HCT116 (cell line): Measurements from ENCODE around the gene LRFN4. TPM values are rescaled to one million over a fixed set of nuclear protein-coding genes. Genes with fewer than 3 reads are reported as not detected.
A peak's percentile ranks its signal among the peaks of the same experiment; 100 is the strongest.

ENCODE experiments used
- ATAC-seq: fragments of 200-7000 bp; cut with Tn5 transposase; 2 replicates; pipeline ENCODE4 v1.9.1; 2020; ENCODE audit warnings: mild to moderate bottlenecking, moderate library complexity
- BruUV-seq: library from RNA; stranded (reverse); fragments of 400-500 nt; replicated peaks from 2 replicates; lab custom pipeline; 2021; lab: Mats Ljungman, UMichigan
- CTCF ChIA-PET: fragments of 300-600 bp; sonication (Branson Sonifier 250); formaldehyde crosslinking; loops from one replicate; lab custom pipeline; 2021; ENCODE audit warnings: antibody characterized with exemption; lab: Charles Lee
- POLR2A ChIA-PET: fragments of 300-600, 350-600 bp; sonication (Branson Sonifier 250); formaldehyde crosslinking; loops from one replicate; lab custom pipeline; 2021; ENCODE audit warnings: antibody characterized with exemption; lab: Charles Lee
- RAD21 ChIA-PET, 2 experiments: fragments of 300-600 bp; sonication (Branson Sonifier 250); formaldehyde crosslinking; loops; one replicate each; lab custom pipeline; 2023; ENCODE audit warnings: low total read pairs in 2 of 2; ENCODE audit not compliant: uncharacterized antibody in 2 of 2, unreplicated experiment in 2 of 2, low non-redundant PET in 1 of 2; lab: Charles Lee
- DNase-seq: peaks from one replicate; pipeline ENCODE4 v3.0.0-alpha.2; 2010; ENCODE audit warnings: low read depth, low spot score
- H2AFZ ChIP-seq: fragments of 200-600 bp; shearing (Covaris generic), sonication (generic); 2 replicates; pipeline ENCODE4 v1.6.1; 2017; ENCODE audit warnings: low read depth, mixed run types, mixed read lengths, antibody characterized with exemption, low read length; ENCODE audit not compliant: poor library complexity, severe bottlenecking
- H3K27ac ChIP-seq: 2 replicates; pipeline ENCODE4 v1.5.1; 2012; ENCODE audit warnings: low read depth, low read length
- H3K27me3 ChIP-seq: fragments of 200-600 bp; sonication (generic); 2 replicates; pipeline ENCODE4 v1.6.1; 2016; ENCODE audit warnings: mixed run types, low read length, mixed read lengths; ENCODE audit not compliant: insufficient read depth
- H3K36me3 ChIP-seq, 2 experiments: fragments of 200-500 bp in 1 of 2; fragments of 200-600 bp in 1 of 2; sonication (Bioruptor generic) in 1 of 2; sonication (generic) in 1 of 2; 2 replicates each; pipeline versions ENCODE4 v1.5.1 to v1.6.1; 2014 to 2016; ENCODE audit warnings: low read length in 2 of 2, inconsistent platforms in 1 of 2, mixed read lengths in 1 of 2, mixed run types in 1 of 2; ENCODE audit not compliant: insufficient read depth in 2 of 2, control insufficient read depth in 1 of 2
- H3K4me1 ChIP-seq, 2 experiments: fragments of 200-600 bp in 1 of 2; sonication (generic) in 1 of 2; 2 replicates each; pipeline versions ENCODE4 v1.5.1 to v1.6.1; 2012 to 2017; ENCODE audit warnings: low read length in 2 of 2, inconsistent platforms in 1 of 2, mild to moderate bottlenecking in 1 of 2, mixed read lengths in 1 of 2, mixed run types in 1 of 2, moderate library complexity in 1 of 2; ENCODE audit not compliant: insufficient read depth in 2 of 2, control insufficient read depth in 1 of 2
- H3K4me2 ChIP-seq: fragments of 200-600 bp; sonication (generic); 2 replicates; pipeline ENCODE4 v1.6.1; 2017; ENCODE audit warnings: mixed run types, low read length, mixed read lengths
- H3K4me3 ChIP-seq, 2 experiments: fragments of 200-600 bp in 1 of 2; sonication (generic) in 1 of 2; replicated peaks in 1 of 2; 2 replicates each; pipeline ENCODE4 v1.5.1; 2011 to 2016; ENCODE audit warnings: low read length in 2 of 2, control low read depth in 1 of 2, low read depth in 1 of 2, mild to moderate bottlenecking in 1 of 2, mixed read lengths in 1 of 2, mixed run types in 1 of 2
- H3K79me2 ChIP-seq: fragments of 200-600 bp; sonication (generic); 2 replicates; pipeline ENCODE4 v1.6.1; 2017; ENCODE audit warnings: mild to moderate bottlenecking, mixed run types, low read length, moderate library complexity, mixed read lengths; ENCODE audit not compliant: insufficient read depth
- H3K9ac ChIP-seq: fragments of 200-600 bp; sonication (generic); 2 replicates; pipeline ENCODE4 v1.6.1; 2016; ENCODE audit warnings: low read length, mixed read lengths
- H3K9me2 ChIP-seq: fragments of 200-600 bp; sonication (generic), shearing (Covaris generic); 2 replicates; pipeline ENCODE4 v1.6.1; 2017; ENCODE audit warnings: mixed run types, mild to moderate bottlenecking, moderate library complexity; ENCODE audit not compliant: insufficient read depth
- H3K9me3 ChIP-seq, 2 experiments: fragments of 200-500 bp in 1 of 2; fragments of 200-600 bp in 1 of 2; sonication (Bioruptor generic) in 1 of 2; sonication (generic) in 1 of 2; 2 replicates each; pipeline ENCODE4 v1.6.1; 2014 to 2017; ENCODE audit warnings: low read length in 2 of 2, mixed read lengths in 2 of 2, inconsistent platforms in 1 of 2, low read depth in 1 of 2, mild to moderate bottlenecking in 1 of 2, mixed run types in 1 of 2, moderate library complexity in 1 of 2; ENCODE audit not compliant: control insufficient read depth in 1 of 2, insufficient read depth in 1 of 2
- H4K20me1 ChIP-seq: fragments of 200-600 bp; sonication (generic), shearing (Covaris generic); 2 replicates; pipeline ENCODE4 v1.6.1; 2017; ENCODE audit warnings: mixed run types, mild to moderate bottlenecking, moderate library complexity; ENCODE audit not compliant: insufficient read depth
- CEBPB ChIP-seq: IDR thresholded peaks from 2 replicates; pipeline ENCODE4 v1.6.1; 2012; ENCODE audit warnings: low read depth
- EGR1 ChIP-seq: IDR thresholded peaks from 2 replicates; pipeline ENCODE4 v1.6.1; 2012; ENCODE audit warnings: low read depth
- ELF1 ChIP-seq: IDR thresholded peaks from 2 replicates; pipeline ENCODE4 v1.6.1; 2012; ENCODE audit warnings: low read depth, borderline replicate concordance
- EZH2 ChIP-seq: fragments of 200-600 bp; sonication (generic); IDR thresholded peaks from 2 replicates; pipeline ENCODE4 v1.6.1; 2017; ENCODE audit warnings: antibody characterized with exemption, mixed run types
- EZH2phosphoT487 ChIP-seq: fragments of 200-600 bp; IDR thresholded peaks from 2 replicates; pipeline ENCODE4 v1.6.1; 2018; ENCODE audit warnings: antibody characterized with exemption, borderline replicate concordance
- FOSL1 ChIP-seq: IDR thresholded peaks from 2 replicates; pipeline ENCODE4 v1.6.1; 2012; ENCODE audit warnings: low read depth
- JUND ChIP-seq: IDR thresholded peaks from 2 replicates; pipeline ENCODE4 v1.6.1; 2012
- POLR2AphosphoS5 ChIP-seq: IDR thresholded peaks from 2 replicates; pipeline ENCODE4 v1.6.1; 2011; ENCODE audit warnings: mild to moderate bottlenecking, low read depth, low read length, moderate library complexity
- SIN3A ChIP-seq: IDR thresholded peaks from 2 replicates; pipeline ENCODE4 v1.6.1; 2012; ENCODE audit warnings: low read depth
- SRF ChIP-seq: IDR thresholded peaks from 2 replicates; pipeline ENCODE4 v1.6.1; 2012; ENCODE audit warnings: low read depth
- TCF7L2 ChIP-seq: IDR thresholded peaks from 2 replicates; pipeline ENCODE4 v1.7.0; 2011; ENCODE audit warnings: borderline replicate concordance, inconsistent platforms; ENCODE audit not compliant: insufficient read depth, insufficient read length; ENCODE audit errors: extremely low read depth
- YY1 ChIP-seq: IDR thresholded peaks from 2 replicates; pipeline ENCODE4 v1.6.1; 2011; ENCODE audit warnings: low read length, low read depth, moderate library complexity, mild to moderate bottlenecking; ENCODE audit not compliant: insufficient replicate concordance; ENCODE audit errors: extremely low read depth
- ZFX ChIP-seq: fragments of 450-650 bp; IDR thresholded peaks from 2 replicates; pipeline ENCODE4 v1.6.1; 2017
- ZNF274 ChIP-seq: fragments of 200-500 bp; sonication (Bioruptor generic); IDR thresholded peaks from 2 replicates; pipeline ENCODE4 v1.6.1; 2014; ENCODE audit warnings: mild to moderate bottlenecking, low read depth, low read length, inconsistent platforms
- intact Hi-C: fragments of 100-400 bp; cut with micrococcal nuclease; formaldehyde crosslinking; loops from 2 replicates; pipeline ENCODE4 v1.10.0; 2022
- total RNA-seq: library from RNA; stranded (reverse); gene quantifications from one replicate; pipeline ENCODE4 v1.2.1, GENCODE V29; 2021; ENCODE audit not compliant: unreplicated experiment
- TF ChIP-seq, protein P1 (sequence below), 3 experiments: fragments of 200-600 bp in 1 of 3; sonication (generic) in 1 of 3; IDR thresholded peaks in 2 of 3; conservative IDR thresholded peaks in 1 of 3; 2 replicates each; pipeline ENCODE4 v1.5.1; 2012 to 2017; ENCODE audit warnings: low read depth in 2 of 3, low read length in 2 of 3, antibody characterized with exemption in 1 of 3, borderline replicate concordance in 1 of 3, control low read depth in 1 of 3, mild to moderate bottlenecking in 1 of 3, mixed read lengths in 1 of 3, mixed run types in 1 of 3, moderate library complexity in 1 of 3; ENCODE audit not compliant: insufficient read depth in 1 of 3
- TF ChIP-seq, protein P2 (sequence below): IDR thresholded peaks from 2 replicates; pipeline ENCODE4 v1.6.1; 2011; ENCODE audit warnings: mild to moderate bottlenecking, low read length, moderate library complexity; ENCODE audit not compliant: insufficient replicate concordance; ENCODE audit errors: extremely low read depth
- TF ChIP-seq, protein P3 (sequence below): IDR thresholded peaks from 2 replicates; pipeline ENCODE4 v1.6.1; 2012; ENCODE audit warnings: low read depth
- TF ChIP-seq, protein P4 (sequence below): IDR thresholded peaks from 2 replicates; pipeline ENCODE4 v1.6.1; 2012

LRFN4 gene
- total RNA-seq, 1 experiment from 2014 or later, result 55.4 TPM

DNA sequence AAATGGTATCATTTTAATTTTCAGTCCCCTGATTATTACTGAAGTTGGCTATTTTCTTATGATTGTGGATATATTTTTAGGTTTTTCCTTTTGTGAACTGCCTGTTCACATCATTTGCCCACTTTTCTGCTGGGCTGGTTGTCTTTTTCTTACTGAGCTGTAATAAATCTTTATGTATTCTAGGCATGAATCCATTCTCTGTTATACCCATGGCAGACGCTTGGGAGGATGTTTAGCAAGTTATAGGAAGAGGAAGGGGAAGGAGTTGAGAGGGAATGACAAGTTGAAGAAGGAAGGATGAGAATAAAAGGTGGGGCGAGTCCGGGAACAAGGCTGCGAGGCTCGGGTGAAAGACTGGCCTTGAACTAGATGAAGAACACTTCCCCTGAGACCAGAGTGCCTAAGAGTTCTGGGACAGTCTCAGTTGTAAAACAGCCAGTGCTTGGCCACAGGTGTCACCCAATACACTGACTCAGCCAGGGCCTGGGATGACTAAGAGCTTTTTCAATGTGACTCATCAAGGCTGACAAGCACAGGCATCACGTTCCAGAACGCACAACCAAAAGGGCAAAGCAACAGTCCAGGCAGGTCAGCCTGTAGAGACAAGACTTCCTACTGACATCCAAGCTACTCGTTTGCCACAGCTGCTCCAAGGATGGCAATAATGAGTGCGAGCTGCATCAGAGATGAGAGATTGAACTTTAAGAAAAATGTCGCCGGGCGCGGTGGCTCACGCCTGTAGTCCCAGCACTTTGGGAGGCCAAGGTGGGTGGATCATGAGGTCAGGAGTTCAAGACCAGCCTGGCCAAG, 35.2 kb downstream of the LRFN4 start:
- Histone ChIP-seq H3K9ac (peak overlapping the region; percentile 47), H4K20me1 (no peaks in the 10 kb centered on the region), H3K4me2 (peak overlapping the region; percentile 67), H3K36me3 (no peaks in the 10 kb centered on the region), H3K4me1 (peaks cover 39 to 62% of the 10 kb centered on the region in 2 experiments), H3K79me2 (no peaks in the 10 kb centered on the region), H2AFZ (no peak overlapping the region), H3K4me3 (peak overlapping the region in 1 of 2 experiments; percentile 32; a peak in 2 of 4 replicates), H3K27ac (peak overlapping the region; percentile 64), H3K27me3 (no peaks in the 10 kb centered on the region), H3K9me3 (no peaks in the 10 kb centered on the region), H3K9me2 (no peaks in the 10 kb centered on the region)
- ChIA-PET RAD21 (no interaction called here), CTCF (interaction anchor here (1.1 to 1.5 kb wide), 2 partner anchors 10 to 164 kb away, joined by 3 to 17 read pairs; no protein-coding TSS in a partner anchor), POLR2A (interaction anchor here (1.0 to 1.8 kb wide), 3 partner anchors 9 to 65 kb away, joined by 3 to 7 read pairs (median 4); no protein-coding TSS in a partner anchor)
- DNase-seq, result peak; percentile 96
- ATAC-seq, result peak; percentile 97
- BruUV-seq, result TSS peak; percentile 69
- intact Hi-C loops, result loop anchor here (5.0 kb wide), 1 partner anchor 80 kb away; no protein-coding TSS in a partner anchor
- TF ChIP-seq ELF1 (no peak), YY1 (peak; percentile 63), EZH2 (no peak), SIN3A (no peak), ZFX (no peak), ZNF274 (no peak), POLR2AphosphoS5 (peak; percentile 81), FOSL1 (no peak), CEBPB (no peak), TCF7L2 (peak; percentile 23), JUND (no peak), EZH2phosphoT487 (no peak), EGR1 (no peak), SRF (no peak)
- TF ChIP-seq, protein P1, sequence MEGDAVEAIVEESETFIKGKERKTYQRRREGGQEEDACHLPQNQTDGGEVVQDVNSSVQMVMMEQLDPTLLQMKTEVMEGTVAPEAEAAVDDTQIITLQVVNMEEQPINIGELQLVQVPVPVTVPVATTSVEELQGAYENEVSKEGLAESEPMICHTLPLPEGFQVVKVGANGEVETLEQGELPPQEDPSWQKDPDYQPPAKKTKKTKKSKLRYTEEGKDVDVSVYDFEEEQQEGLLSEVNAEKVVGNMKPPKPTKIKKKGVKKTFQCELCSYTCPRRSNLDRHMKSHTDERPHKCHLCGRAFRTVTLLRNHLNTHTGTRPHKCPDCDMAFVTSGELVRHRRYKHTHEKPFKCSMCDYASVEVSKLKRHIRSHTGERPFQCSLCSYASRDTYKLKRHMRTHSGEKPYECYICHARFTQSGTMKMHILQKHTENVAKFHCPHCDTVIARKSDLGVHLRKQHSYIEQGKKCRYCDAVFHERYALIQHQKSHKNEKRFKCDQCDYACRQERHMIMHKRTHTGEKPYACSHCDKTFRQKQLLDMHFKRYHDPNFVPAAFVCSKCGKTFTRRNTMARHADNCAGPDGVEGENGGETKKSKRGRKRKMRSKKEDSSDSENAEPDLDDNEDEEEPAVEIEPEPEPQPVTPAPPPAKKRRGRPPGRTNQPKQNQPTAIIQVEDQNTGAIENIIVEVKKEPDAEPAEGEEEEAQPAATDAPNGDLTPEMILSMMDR (IDR thresholded peaks at IDR 0.05 in 2 of 3, conservative IDR thresholded peaks at IDR 0.05 in 1 of 3; ENCODE audit: borderline replicate concordance in 1 of 3, insufficient read depth in 1 of 3, low read depth in 2 of 3, low read length in 2 of 3), result 0 out of 6 replicates have a peak, but pooled peaks of 1 of the 3 experiments have one; percentile 1
- TF ChIP-seq, protein P2, sequence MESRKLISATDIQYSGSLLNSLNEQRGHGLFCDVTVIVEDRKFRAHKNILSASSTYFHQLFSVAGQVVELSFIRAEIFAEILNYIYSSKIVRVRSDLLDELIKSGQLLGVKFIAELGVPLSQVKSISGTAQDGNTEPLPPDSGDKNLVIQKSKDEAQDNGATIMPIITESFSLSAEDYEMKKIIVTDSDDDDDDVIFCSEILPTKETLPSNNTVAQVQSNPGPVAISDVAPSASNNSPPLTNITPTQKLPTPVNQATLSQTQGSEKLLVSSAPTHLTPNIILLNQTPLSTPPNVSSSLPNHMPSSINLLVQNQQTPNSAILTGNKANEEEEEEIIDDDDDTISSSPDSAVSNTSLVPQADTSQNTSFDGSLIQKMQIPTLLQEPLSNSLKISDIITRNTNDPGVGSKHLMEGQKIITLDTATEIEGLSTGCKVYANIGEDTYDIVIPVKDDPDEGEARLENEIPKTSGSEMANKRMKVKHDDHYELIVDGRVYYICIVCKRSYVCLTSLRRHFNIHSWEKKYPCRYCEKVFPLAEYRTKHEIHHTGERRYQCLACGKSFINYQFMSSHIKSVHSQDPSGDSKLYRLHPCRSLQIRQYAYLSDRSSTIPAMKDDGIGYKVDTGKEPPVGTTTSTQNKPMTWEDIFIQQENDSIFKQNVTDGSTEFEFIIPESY, result peak; percentile 64
- TF ChIP-seq, protein P3, sequence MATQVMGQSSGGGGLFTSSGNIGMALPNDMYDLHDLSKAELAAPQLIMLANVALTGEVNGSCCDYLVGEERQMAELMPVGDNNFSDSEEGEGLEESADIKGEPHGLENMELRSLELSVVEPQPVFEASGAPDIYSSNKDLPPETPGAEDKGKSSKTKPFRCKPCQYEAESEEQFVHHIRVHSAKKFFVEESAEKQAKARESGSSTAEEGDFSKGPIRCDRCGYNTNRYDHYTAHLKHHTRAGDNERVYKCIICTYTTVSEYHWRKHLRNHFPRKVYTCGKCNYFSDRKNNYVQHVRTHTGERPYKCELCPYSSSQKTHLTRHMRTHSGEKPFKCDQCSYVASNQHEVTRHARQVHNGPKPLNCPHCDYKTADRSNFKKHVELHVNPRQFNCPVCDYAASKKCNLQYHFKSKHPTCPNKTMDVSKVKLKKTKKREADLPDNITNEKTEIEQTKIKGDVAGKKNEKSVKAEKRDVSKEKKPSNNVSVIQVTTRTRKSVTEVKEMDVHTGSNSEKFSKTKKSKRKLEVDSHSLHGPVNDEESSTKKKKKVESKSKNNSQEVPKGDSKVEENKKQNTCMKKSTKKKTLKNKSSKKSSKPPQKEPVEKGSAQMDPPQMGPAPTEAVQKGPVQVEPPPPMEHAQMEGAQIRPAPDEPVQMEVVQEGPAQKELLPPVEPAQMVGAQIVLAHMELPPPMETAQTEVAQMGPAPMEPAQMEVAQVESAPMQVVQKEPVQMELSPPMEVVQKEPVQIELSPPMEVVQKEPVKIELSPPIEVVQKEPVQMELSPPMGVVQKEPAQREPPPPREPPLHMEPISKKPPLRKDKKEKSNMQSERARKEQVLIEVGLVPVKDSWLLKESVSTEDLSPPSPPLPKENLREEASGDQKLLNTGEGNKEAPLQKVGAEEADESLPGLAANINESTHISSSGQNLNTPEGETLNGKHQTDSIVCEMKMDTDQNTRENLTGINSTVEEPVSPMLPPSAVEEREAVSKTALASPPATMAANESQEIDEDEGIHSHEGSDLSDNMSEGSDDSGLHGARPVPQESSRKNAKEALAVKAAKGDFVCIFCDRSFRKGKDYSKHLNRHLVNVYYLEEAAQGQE, result no peak
- TF ChIP-seq, protein P4, sequence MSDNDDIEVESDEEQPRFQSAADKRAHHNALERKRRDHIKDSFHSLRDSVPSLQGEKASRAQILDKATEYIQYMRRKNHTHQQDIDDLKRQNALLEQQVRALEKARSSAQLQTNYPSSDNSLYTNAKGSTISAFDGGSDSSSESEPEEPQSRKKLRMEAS, result no peak
